ENCODE measurements around the gene KCNE4.

GRCh38 chr2:223102450-223102849 is 50.5 kb downstream of the KCNE4 start:
- no peak for TF ChIP-seq CTCF (IDR thresholded peaks at IDR 0.05; ENCODE audit: borderline replicate concordance, extremely low read depth, low read length, poor library complexity, severe bottlenecking)
- no peak for TF ChIP-seq EZH2 (IDR thresholded peaks at IDR 0.05; ENCODE audit: borderline replicate concordance, low read depth, low read length, severe bottlenecking)

All from DND-41 (cell line).